HG03354 (cell line): ENCODE measurements around the gene NAP1L4.
A peak's percentile ranks its signal among the peaks of the same experiment; 100 is the strongest.
"Not testable (repeated sequence)": the region's sequence is repeated elsewhere in the genome, so short reads cannot be mapped to it uniquely, and the experiment has no call there.

Experiments
- ATAC-seq: cut with Tn5 transposase; IDR thresholded peaks from one replicate; pipeline ENCODE4 v1.9.1; 2021; ENCODE audit warnings: mild to moderate bottlenecking; ENCODE audit not compliant: unreplicated experiment, poor library complexity, severe bottlenecking

Gene NAP1L4

GRCh38 chr11:2914455-2915195, 77.5 kb downstream of the NAP1L4 start:
- no peak for ATAC-seq

- ATAC-seq, result no peak
Observed at GRCh38 chr11:2913776-2914175, 78.4 kb downstream of the NAP1L4 start.

- ATAC-seq, result no peak
Observed at GRCh38 chr11:2913019-2913431, 79.1 kb downstream of the NAP1L4 start.

DNA sequence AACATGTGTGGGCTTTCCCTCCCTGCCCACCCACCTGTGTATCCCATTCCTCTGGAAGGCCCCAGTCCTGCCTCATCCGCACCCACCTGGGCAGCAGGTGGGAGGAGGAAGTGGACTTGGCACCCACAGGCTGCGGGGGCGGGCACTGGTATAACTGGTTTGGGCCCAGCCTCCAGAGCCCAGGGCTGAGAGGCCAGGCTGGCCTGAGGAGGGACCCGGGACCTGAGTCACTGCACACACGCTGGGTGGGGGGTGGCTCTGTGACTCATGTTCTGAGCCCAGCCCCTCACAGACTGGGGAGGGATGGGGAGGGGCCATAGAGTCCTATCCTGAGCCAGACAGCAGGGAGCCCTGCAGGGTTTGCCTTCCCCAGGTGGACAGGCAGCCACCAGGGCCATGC, 79.6 kb downstream of the NAP1L4 start:
- no peak for ATAC-seq

- no peak for ATAC-seq
Observed at GRCh38 chr11:2911785-2912391, 80.2 kb downstream of the NAP1L4 start.

GRCh38 chr11:2911088-2911784, 80.9 kb downstream of the NAP1L4 start:
- ATAC-seq, result no peak

DNA sequence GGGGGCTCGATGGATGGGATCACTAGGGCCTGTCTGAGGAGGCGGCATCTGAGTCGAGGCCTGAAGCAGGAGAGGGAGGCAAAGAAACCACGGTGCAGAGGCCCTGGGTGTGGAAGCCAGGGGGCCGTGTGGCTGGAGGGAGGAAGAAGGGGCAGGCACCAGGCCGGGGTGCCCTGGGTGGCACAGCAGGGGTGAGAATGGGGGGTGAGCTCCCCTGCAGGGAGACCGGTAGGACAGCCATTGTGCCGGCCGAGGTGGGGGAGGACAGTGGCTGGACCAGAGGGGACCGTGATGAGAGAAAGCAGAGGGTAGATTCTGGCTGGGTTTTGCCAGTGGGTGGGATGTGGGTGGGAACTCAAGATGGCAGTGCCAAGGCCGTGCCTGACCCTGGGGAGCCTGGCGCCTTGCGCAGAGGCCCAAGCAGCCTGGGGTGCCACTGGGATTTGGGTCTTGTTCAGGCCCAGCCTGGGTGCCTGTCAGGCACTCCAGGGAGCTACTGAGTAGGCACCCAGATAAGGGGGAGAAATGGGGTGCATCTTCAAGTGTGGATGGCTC, 81.7 kb downstream of the NAP1L4 start:
- ATAC-seq, result no peak

- ATAC-seq, result no peak
Observed at GRCh38 chr11:2909133-2909902, 82.8 kb downstream of the NAP1L4 start.

- no peak for ATAC-seq
Observed at GRCh38 chr11:2908130-2908529, 84.0 kb downstream of the NAP1L4 start.

- ATAC-seq, result not testable (repeated sequence)
Observed at GRCh38 chr11:2905299-2905698, 86.8 kb downstream of the NAP1L4 start.

GRCh38 chr11:2904153-2905052, 87.7 kb downstream of the NAP1L4 start:
- ATAC-seq, result no peak

DNA sequence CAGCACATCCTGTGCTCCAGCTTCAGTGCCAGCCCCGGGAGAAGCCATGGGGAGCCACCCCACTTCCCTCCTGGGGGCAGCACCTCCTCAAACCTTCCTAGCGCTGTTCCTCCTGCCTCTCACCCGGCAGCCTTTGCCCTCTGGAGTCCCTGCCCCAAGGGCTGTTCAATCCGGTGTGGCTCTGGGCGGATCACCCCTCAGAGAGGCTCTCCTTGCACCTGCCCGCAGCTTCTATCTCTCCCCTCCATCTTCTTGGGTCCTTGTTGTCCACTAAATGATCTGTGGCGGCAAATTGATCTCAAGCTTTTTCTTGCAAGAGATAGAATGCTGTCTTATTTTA, 88.5 kb downstream of the NAP1L4 start:
- ATAC-seq, result no peak

GRCh38 chr11:2902784-2903671, 89.1 kb downstream of the NAP1L4 start:
- ATAC-seq, result no peak

DNA sequence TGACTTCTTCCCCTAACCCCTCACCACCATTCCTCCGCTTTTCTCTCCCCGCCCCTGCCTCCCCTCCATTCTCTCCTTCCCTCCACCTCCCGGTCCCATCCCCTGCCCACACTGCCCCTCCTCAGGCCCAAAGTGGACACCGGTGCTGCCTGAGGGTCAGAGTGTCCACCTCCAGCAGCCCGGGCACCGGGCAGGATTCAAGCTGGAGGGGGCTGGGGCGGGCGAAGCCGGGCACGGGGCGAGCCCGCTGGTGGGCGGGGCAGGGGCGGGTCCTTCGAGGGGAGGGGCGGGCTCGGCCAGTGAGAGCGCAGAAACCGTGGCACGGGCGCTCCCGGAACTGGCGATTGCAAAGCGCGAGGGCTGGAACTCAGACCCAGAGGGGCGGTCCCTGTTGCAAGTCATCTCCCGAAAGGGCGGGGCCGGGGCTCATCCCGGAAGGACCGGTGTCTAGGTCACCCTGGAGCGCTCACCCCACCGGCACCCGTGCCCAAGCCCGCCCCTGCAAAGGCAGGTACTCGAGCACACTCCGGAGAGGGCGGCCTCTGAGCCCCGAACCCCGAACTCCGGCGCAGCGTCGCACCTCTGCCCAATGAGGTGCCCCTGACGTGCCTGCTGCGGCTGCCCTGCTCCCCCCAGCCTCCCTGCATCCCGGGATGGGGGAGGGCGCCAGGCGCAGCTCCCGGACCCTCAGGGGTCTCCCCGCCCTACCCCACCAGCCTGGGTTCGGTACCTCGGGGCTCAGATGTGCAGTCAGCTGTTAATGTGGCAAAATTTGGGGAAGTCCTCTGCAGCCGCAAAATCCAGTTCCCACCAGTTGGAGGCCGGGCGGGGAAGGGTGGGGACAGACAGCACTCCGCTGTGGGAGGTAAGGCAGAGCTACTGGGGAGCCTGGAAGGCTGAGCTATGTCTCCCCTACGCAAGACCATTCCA, 90.0 kb downstream of the NAP1L4 start:
- peak; percentile 93 for ATAC-seq

GRCh38 chr11:2901196-2901796, 90.8 kb downstream of the NAP1L4 start:
- ATAC-seq, result no peak

DNA sequence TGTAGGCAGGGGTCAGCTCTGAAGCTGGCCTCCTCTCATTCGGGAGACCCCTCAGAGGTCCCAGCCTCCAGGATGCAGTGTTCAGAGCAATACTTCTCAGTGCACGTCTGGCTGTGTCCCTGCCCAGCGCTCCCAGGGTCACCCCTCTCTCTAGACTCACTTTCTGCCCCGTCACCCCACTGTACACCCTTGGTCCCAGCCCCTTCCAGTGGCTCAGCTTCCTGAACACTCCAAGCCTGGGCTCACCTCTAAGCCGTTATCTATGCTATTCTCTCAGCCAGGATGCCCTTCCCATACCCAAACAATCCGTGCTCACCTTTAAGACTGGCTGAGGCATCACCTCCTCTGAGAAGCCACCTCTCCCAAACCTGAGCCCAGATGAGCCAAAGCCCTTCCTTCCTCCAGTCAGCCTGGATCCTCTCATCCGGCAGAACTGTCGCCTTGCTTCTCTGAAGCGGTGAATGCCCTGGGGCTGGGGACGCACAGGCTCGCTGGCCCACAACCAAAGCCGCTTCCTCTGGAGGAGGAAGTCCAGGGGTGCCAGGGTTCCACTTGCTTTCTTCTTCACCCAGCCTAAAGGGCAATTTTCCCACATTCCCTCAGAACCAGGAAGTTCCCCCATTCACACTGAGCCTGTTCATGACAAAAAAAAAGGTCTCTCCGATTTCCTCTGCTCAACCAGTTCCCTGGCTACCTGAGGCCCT, 92.9 kb downstream of the NAP1L4 start:
- no peak for ATAC-seq
